GM12878 (cell line): Measurements from ENCODE around the gene NLRP6. TPM values are rescaled to one million over a fixed set of nuclear protein-coding genes. Genes with fewer than 3 reads are reported as not detected.
"Not testable (repeated sequence)": the region's sequence is repeated elsewhere in the genome, so short reads cannot be mapped to it uniquely, and the experiment has no call there.

ENCODE experiments used
- ATAC-seq: fragments of 200-7000 bp; cut with Tn5 transposase; 3 replicates; pipeline ENCODE4 v1.9.1; 2020; ENCODE audit warnings: mild to moderate bottlenecking, moderate library complexity
- BruUV-seq: library from RNA; stranded (reverse); fragments of 400-500 nt; replicated peaks from 2 replicates; lab custom pipeline; 2021; lab: Mats Ljungman, UMichigan
- CTCF ChIA-PET: fragments of 300-600 bp; sonication (Branson Sonifier 250); formaldehyde crosslinking; extraction: SDS; loops from one replicate; lab custom pipeline; 2021; ENCODE audit warnings: inconsistent platforms; lab: Yijun Ruan, JAX
- POLR2A ChIA-PET: fragments of 350-600 bp; formaldehyde crosslinking; extraction: SDS; loops from one replicate; lab custom pipeline; 2021; ENCODE audit warnings: inconsistent platforms; lab: Charles Lee
- RAD21 ChIA-PET: fragments of 300-600 bp; sonication (Branson Sonifier 250); formaldehyde crosslinking; loops from one replicate; lab custom pipeline; 2023; ENCODE audit warnings: antibody characterized with exemption; ENCODE audit not compliant: unreplicated experiment; lab: Charles Lee
- SMC1A ChIA-PET: fragments of 300-600 bp; sonication (Branson Sonifier 250); formaldehyde crosslinking; loops from one replicate; lab custom pipeline; 2023; ENCODE audit not compliant: unreplicated experiment, uncharacterized antibody; lab: Charles Lee
- DNase-seq: peaks from one replicate; pipeline ENCODE4 v3.0.0-alpha.2; 2011; ENCODE audit warnings: low read depth, low spot score
- FAIRE-seq: peaks from 3 replicates; lab custom pipeline; 2011; peaks lifted over from hg19 to GRCh38; lab: Jason Lieb, UNC
- H2AFZ ChIP-seq: 2 replicates; pipeline ENCODE4 v1.6.0; 2011; ENCODE audit warnings: low read depth, low read length, control low read depth; ENCODE audit not compliant: control insufficient read depth
- H3K27ac ChIP-seq: 2 replicates; pipeline ENCODE4 v1.5.1; 2011; ENCODE audit warnings: control low read depth; ENCODE audit not compliant: control insufficient read depth, insufficient read depth
- H3K27me3 ChIP-seq, 2 experiments: replicated peaks in 1 of 2; 2 replicates each; pipeline versions ENCODE4 v1.6.0 to v1.6.1; 2011; ENCODE audit warnings: low read length in 1 of 2; ENCODE audit not compliant: control insufficient read depth in 2 of 2, insufficient read depth in 2 of 2
- H3K36me3 ChIP-seq, 2 experiments: 2 replicates each; pipeline ENCODE4 v1.5.1; 2011; ENCODE audit warnings: low read length in 1 of 2; ENCODE audit not compliant: control insufficient read depth in 2 of 2, insufficient read depth in 2 of 2
- H3K4me1 ChIP-seq: 2 replicates; pipeline ENCODE4 v1.6.1; 2011; ENCODE audit warnings: mild to moderate bottlenecking, low read length, moderate library complexity, mixed read lengths; ENCODE audit not compliant: control insufficient read depth, insufficient read depth
- H3K4me2 ChIP-seq: 2 replicates; pipeline ENCODE4 v1.6.0; 2011; ENCODE audit warnings: control low read depth; ENCODE audit not compliant: control insufficient read depth, insufficient read depth
- H3K4me3 ChIP-seq: fragments of 200-600 bp; sonication (generic); 2 replicates; pipeline ENCODE4 v1.5.1; 2016
- H3K79me2 ChIP-seq: 2 replicates; pipeline ENCODE4 v1.6.0; 2011; ENCODE audit warnings: low read length; ENCODE audit not compliant: control insufficient read depth, insufficient read depth
- H3K9ac ChIP-seq: 2 replicates; pipeline ENCODE4 v1.8.0; 2011; ENCODE audit warnings: low read length, control low read depth, mixed read lengths; ENCODE audit not compliant: control insufficient read depth, insufficient read depth
- H3K9me3 ChIP-seq: replicated peaks from 3 replicates; pipeline ENCODE4 v1.5.1; 2011; ENCODE audit warnings: mild to moderate bottlenecking, low read length; ENCODE audit not compliant: control insufficient read depth, insufficient read depth
- H4K20me1 ChIP-seq: 2 replicates; pipeline ENCODE4 v1.6.0; 2011; ENCODE audit not compliant: control insufficient read depth, insufficient read depth
- IKZF1 ChIP-seq: fragments of 450-650 bp; conservative IDR thresholded peaks from 2 replicates; pipeline ENCODE4 v1.6.1; 2017; ENCODE audit warnings: antibody characterized with exemption, mild to moderate bottlenecking
- MTA3 ChIP-seq: IDR thresholded peaks from 2 replicates; pipeline ENCODE4 v1.6.1; 2012; ENCODE audit warnings: low read length, inconsistent platforms, borderline replicate concordance
- PAX8 ChIP-seq: fragments of 450-650 bp; IDR thresholded peaks from 2 replicates; pipeline ENCODE4 v1.6.1; 2017; ENCODE audit warnings: mild to moderate bottlenecking, moderate library complexity
- RUNX3 ChIP-seq: IDR thresholded peaks from 2 replicates; pipeline ENCODE4 v1.6.1; 2012; ENCODE audit warnings: low read length, inconsistent platforms
- SMAD1 ChIP-seq: fragments of 450-650 bp; IDR thresholded peaks from 2 replicates; pipeline ENCODE4 v1.6.1; 2018; ENCODE audit warnings: mild to moderate bottlenecking, low read depth; ENCODE audit not compliant: partially characterized antibody
- SP1 ChIP-seq: IDR thresholded peaks from one replicate; pipeline ENCODE4 v1.6.1; 2011; ENCODE audit warnings: low read depth, low read length
- WGBS: methylation state at CpG from one replicate; pipeline ENCODE4 v1.1.6; 2016; ENCODE audit warnings: low lambda C conversion rate; ENCODE audit not compliant: insufficient replicate concordance, insufficient coverage; ENCODE audit errors: missing lambda C conversion rate; 5-methylcytosine and 5-hydroxymethylcytosine counted together
- in situ Hi-C: fragments of 300-500 bp; cut with MboI; formaldehyde crosslinking; loops from 9 replicates; pipeline ENCODE4 v1.14.3; 2018; ENCODE audit warnings: mixed read lengths
- intact Hi-C: fragments of 100-400 bp; cut with micrococcal nuclease; formaldehyde crosslinking; loops from one replicate; pipeline ENCODE4 v1.14.2; 2022; ENCODE audit not compliant: unreplicated experiment
- polyA plus RNA-seq, 11 experiments: library from polyadenylated mRNA; depleted of rRNA in 4 of 11; unstranded in 6 of 11; stranded (reverse) in 5 of 11; fragments of >200 nt; fragmentation: Nextera tagmentation in 4 of 11; fragmentation: Illumina TruSeq in 1 of 11; extraction: Ambion mirVana in 4 of 11; extraction: Trizol in 1 of 11; gene quantifications; 1 replicate in 1 of 11; 2 replicates in 10 of 11; pipeline versions ENCODE4 v1.2.1 to v1.2.3, GENCODE V29; 2011 to 2016; ENCODE audit warnings: inconsistent platforms in 2 of 11, missing spikeins in 2 of 11, low read depth in 1 of 11
- total RNA-seq, 4 experiments: library from RNA; depleted of rRNA in 3 of 4; stranded (reverse); fragments of >200 nt in 3 of 4; fragmentation: Illumina TruSeq in 1 of 4; extraction: Trizol in 1 of 4; gene quantifications; 2 replicates each; pipeline versions ENCODE4 v1.2.1 to v1.2.3, GENCODE V29; 2013 to 2021
- TF ChIP-seq, protein P1 (sequence below): IDR thresholded peaks from 2 replicates; pipeline ENCODE4 v1.6.1; 2012; ENCODE audit warnings: low read depth, low read length, improper control_type of control experiment
- TF ChIP-seq, protein P2 (sequence below): IDR thresholded peaks from 2 replicates; pipeline ENCODE4 v1.6.1; 2011; ENCODE audit warnings: borderline replicate concordance, low read depth, mild to moderate bottlenecking, moderate library complexity, mixed read lengths, low read length; ENCODE audit not compliant: insufficient read depth; ENCODE audit errors: extremely low read length
- TF ChIP-seq, protein P3 (sequence below): fragments of 450-650 bp; IDR thresholded peaks from 2 replicates; pipeline ENCODE4 v1.6.1; 2014; ENCODE audit warnings: mild to moderate bottlenecking

NLRP6 gene
- total and polyA plus RNA-seq, 10 of the 15 experiments (the other 5 are each of a cell fraction or from before 2014, with no cell fraction given): 0.03 to 0.11 TPM; not detected in 8

DNA sequence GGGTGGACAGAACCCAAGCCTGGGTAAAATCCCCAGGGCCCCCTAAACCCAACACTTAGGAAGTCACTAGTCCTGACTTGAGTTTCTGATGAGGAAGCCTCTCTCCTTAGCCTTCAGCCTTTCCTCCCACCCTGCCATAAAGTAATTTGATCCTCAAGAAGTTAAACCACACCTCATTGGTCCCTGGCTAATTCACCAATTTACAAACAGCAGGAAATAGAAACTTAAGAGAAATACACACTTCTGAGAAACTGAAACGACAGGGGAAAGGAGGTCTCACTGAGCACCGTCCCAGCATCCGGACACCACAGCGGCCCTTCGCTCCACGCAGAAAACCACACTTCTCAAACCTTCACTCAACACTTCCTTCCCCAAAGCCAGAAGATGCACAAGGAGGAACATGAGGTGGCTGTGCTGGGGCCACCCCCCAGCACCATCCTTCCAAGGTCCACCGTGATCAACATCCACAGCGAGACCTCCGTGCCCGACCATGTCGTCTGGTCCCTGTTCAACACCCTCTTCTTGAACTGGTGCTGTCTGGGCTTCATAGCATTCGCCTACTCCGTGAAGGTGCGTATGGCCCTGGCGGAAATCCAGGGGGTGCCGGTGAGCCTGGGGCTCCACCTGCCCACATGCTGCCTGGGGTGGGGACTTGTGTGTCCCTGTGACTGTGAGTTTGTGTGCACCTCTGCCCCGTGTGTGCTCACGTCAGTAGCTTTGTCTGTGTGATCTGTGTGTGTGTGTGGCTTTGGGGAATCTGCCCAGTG is 35.8 kb downstream of the NLRP6 start, which contains the start of gene IFITM1 (continued):
- TF ChIP-seq SMAD1: no peak
- TF ChIP-seq, protein P1, sequence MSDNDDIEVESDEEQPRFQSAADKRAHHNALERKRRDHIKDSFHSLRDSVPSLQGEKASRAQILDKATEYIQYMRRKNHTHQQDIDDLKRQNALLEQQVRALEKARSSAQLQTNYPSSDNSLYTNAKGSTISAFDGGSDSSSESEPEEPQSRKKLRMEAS: no peak
- no peak for TF ChIP-seq MTA3
- no peak for TF ChIP-seq SP1
- TF ChIP-seq, protein P2, sequence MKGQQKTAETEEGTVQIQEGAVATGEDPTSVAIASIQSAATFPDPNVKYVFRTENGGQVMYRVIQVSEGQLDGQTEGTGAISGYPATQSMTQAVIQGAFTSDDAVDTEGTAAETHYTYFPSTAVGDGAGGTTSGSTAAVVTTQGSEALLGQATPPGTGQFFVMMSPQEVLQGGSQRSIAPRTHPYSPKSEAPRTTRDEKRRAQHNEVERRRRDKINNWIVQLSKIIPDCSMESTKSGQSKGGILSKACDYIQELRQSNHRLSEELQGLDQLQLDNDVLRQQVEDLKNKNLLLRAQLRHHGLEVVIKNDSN: no peak
- no peak for TF ChIP-seq PAX8
- peak; percentile 85 for TF ChIP-seq RUNX3
- TF ChIP-seq IKZF1: peak; percentile 79
- TF ChIP-seq, protein P3, sequence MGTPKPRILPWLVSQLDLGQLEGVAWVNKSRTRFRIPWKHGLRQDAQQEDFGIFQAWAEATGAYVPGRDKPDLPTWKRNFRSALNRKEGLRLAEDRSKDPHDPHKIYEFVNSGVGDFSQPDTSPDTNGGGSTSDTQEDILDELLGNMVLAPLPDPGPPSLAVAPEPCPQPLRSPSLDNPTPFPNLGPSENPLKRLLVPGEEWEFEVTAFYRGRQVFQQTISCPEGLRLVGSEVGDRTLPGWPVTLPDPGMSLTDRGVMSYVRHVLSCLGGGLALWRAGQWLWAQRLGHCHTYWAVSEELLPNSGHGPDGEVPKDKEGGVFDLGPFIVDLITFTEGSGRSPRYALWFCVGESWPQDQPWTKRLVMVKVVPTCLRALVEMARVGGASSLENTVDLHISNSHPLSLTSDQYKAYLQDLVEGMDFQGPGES: no peak
- TF ChIP-seq, all 136 proteins: peak for 45

DNA sequence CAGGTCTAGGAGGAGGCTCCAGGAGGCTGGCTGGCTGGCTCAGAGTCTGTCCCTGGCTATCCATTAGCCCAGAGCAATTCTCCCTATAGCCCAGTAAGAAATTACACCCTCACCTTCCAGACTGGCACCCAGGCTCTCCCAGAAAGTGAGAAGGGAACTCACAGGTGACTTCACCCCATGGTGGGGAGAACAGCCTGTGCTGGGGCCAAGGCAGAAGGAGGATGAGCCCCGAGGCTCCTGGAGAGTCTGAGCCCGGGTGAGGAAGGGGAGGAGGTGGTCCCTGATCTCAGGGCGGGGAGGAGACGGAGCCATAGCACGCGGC is 36.3 kb downstream of the NLRP6 start:
- peaks cover 13% of the 10 kb centered on the region for H3K4me1 ChIP-seq
- H3K79me2 ChIP-seq: peaks cover 72% of the 10 kb centered on the region
- RAD21 ChIA-PET: interaction anchor here (1.4 to 4.5 kb wide), 2 partner anchors 40 to 107 kb away, joined by 3 to 46 read pairs; partner anchors contain the start of genes BET1L and RIC8A
- peak overlapping the region; percentile 99 for H3K9ac ChIP-seq
- H3K9me3 ChIP-seq, H3K36me3 ChIP-seq, BruUV-seq, H3K27me3 ChIP-seq, DNase-seq, in situ Hi-C loops, ATAC-seq, H2AFZ ChIP-seq, H4K20me1 ChIP-seq, FAIRE-seq: not testable (repeated sequence)
- intact Hi-C loops: loop anchor here (2.0 kb wide), 1 partner anchor 16 kb away; no protein-coding TSS in a partner anchor
- SMC1A ChIA-PET: interaction anchor here (1.6 to 4.0 kb wide), 3 partner anchors 15 to 39 kb away, joined by 3 to 42 read pairs (median 4); no protein-coding TSS in a partner anchor
- H3K27ac ChIP-seq: peak overlapping the region; percentile 98
- POLR2A ChIA-PET: interaction anchor here (0.5 to 4.5 kb wide), 3 partner anchors 15 to 49 kb away, joined by 3 to 45 read pairs (median 40); no protein-coding TSS in a partner anchor
- CTCF ChIA-PET: interaction anchor here (1.0 to 3.7 kb wide), 3 partner anchors 14 to 107 kb away, joined by 3 to 43 read pairs (median 12); partner anchors contain the start of genes BET1L and RIC8A
- H3K4me2 ChIP-seq: peak overlapping the region; percentile 88
- H3K4me3 ChIP-seq: peak overlapping the region; percentile 87
- 2% methylated on average over 6 of the region's 6 CpGs for WGBS
